HG03175 (cell line): ENCODE measurements around the gene ZBTB46.
A peak's percentile ranks its signal among the peaks of the same experiment; 100 is the strongest.
"Not testable (repeated sequence)": the region's sequence is repeated elsewhere in the genome, so short reads cannot be mapped to it uniquely, and the experiment has no call there.

Source experiments
- ATAC-seq: cut with Tn5 transposase; IDR thresholded peaks from one replicate; pipeline ENCODE4 v1.9.1; 2021; ENCODE audit warnings: mild to moderate bottlenecking, moderate library complexity; ENCODE audit not compliant: unreplicated experiment

ZBTB46 gene

GRCh38 chr20:63737695-63737944 is 93.4 kb downstream of the ZBTB46 start:
- ATAC-seq: no peak

GRCh38 chr20:63736893-63737694 is 94.0 kb downstream of the ZBTB46 start:
- ATAC-seq: no peak

- no peak for ATAC-seq
Measured at GRCh38 chr20:63735859-63736718, 95.0 kb downstream of the ZBTB46 start, which contains the start of gene LIME1. TSS of gene LIME1 (plus strand) at chr20:63736664. CDS start at chr20:63737550, 886 bp downstream.

GRCh38 chr20:63734946-63735858 is 95.9 kb downstream of the ZBTB46 start:
- ATAC-seq: no peak

GRCh38 chr20:63734111-63734945 is 96.7 kb downstream of the ZBTB46 start:
- no peak for ATAC-seq

- ATAC-seq: no peak
Measured at GRCh38 chr20:63733579-63734081, 97.4 kb downstream of the ZBTB46 start.

- no peak for ATAC-seq
Measured at GRCh38 chr20:63733117-63733516, 97.9 kb downstream of the ZBTB46 start.

- no peak for ATAC-seq
Measured at GRCh38 chr20:63732118-63733095, 98.7 kb downstream of the ZBTB46 start.

- no peak for ATAC-seq
Measured at GRCh38 chr20:63731410-63731809, 99.7 kb downstream of the ZBTB46 start.

GRCh38 chr20:63730189-63730733 is 100.8 kb downstream of the ZBTB46 start:
- not testable (repeated sequence) for ATAC-seq

GRCh38 chr20:63722967-63723622 is 108.0 kb downstream of the ZBTB46 start:
- not testable (repeated sequence) for ATAC-seq

GRCh38 chr20:63718996-63719395 is 112.1 kb downstream of the ZBTB46 start:
- no peak for ATAC-seq

GRCh38 chr20:63714858-63715257 is 116.2 kb downstream of the ZBTB46 start:
- ATAC-seq: no peak

GRCh38 chr20:63712191-63712590 is 118.9 kb downstream of the ZBTB46 start:
- no peak for ATAC-seq

- no peak for ATAC-seq
Measured at GRCh38 chr20:63711085-63711645, 119.9 kb downstream of the ZBTB46 start.

GRCh38 chr20:63709149-63709527 is 121.9 kb downstream of the ZBTB46 start:
- ATAC-seq: no peak

GRCh38 chr20:63708301-63709148 is 122.5 kb downstream of the ZBTB46 start:
- peak; percentile 8 for ATAC-seq
